Mucosa of stomach (tissue), 1 donor: ENCODE data around the gene HDGFL2.

Experiments used
- H3K27me3 ChIP-seq: one replicate; pipeline ENCODE4 v1.7.0; 2013; ENCODE audit warnings: mild to moderate bottlenecking, low read length; ENCODE audit not compliant: control insufficient read depth, insufficient read depth
- H3K36me3 ChIP-seq: one replicate; pipeline ENCODE4 v1.7.0; 2013; ENCODE audit warnings: low read length; ENCODE audit not compliant: control insufficient read depth, insufficient read depth
- H3K4me1 ChIP-seq: one replicate; pipeline ENCODE4 v1.7.0; 2013; ENCODE audit warnings: mild to moderate bottlenecking, low read length; ENCODE audit not compliant: control insufficient read depth, insufficient read depth
- H3K4me3 ChIP-seq: one replicate; pipeline ENCODE4 v1.7.0; 2013; ENCODE audit warnings: low read length
- H3K9ac ChIP-seq: one replicate; pipeline ENCODE4 v1.7.0; 2013; ENCODE audit warnings: mild to moderate bottlenecking, low read length, moderate library complexity
- H3K9me3 ChIP-seq: one replicate; pipeline ENCODE4 v1.7.0; 2013; ENCODE audit warnings: mild to moderate bottlenecking, low read length, moderate library complexity; ENCODE audit not compliant: control insufficient read depth
- donor health status: Pancreatic carcinoma.

The HDGFL2 gene

DNA sequence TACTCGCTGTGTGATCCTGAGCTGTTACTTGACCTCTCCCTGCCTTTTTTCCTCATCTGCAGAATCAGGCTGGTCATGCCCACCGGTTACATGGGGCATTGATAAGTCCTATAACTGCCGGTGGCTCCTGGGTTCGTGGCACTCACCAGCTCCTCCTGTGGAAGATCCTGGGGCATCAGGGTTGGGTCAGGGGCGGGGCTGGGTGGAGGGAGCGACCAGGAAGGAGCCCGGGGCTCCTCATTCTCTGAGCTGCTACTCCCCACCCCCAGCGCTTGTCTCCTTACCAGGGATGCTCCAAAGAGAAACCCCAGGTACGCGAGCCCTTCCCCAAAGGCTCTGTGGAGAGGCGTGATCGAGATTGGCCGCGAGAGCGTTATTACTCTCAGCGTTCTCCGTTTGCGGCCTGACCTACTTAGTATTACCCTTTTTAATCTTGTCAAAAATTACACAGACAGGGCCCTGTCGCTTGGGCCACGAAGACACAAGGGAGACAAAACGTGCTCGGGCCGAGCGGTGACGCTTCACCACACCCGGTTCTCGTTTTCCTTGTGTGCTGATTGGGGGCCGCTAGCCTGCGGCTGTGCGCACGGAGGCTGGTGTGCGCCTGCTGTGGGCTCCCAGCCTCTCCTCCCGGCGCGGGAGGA, 10.7 kb downstream of the HDGFL2 start:
- H3K36me3 ChIP-seq = no peaks in the 10 kb centered on the region
- no peaks in the 10 kb centered on the region for H3K4me1 ChIP-seq
- no peak overlapping the region for H3K4me3 ChIP-seq
- no peaks in the 10 kb centered on the region for H3K9me3 ChIP-seq
- no peaks in the 10 kb centered on the region for H3K27me3 ChIP-seq
- no peak overlapping the region for H3K9ac ChIP-seq

DNA sequence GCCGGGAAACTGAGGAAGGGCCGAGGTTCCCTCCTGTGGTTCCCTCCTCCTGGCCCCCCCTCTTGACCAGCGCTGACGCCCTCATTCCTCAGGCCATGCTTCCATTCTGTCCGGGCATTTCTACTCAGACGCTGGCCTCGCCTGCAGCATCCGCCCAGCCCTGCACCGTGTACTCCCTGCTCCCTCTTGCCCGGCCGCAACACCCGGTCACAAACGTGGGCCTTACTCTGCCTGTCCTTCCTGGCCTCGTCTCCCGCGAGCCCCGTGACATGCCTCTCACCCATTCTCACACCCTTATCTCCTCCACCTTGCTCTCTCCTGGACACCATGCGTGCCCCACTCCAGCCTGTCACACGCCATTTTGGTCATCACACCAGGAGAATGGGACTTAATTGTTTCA, 11.3 kb downstream of the HDGFL2 start:
- Histone ChIP-seq H3K9ac (no peak overlapping the region), H3K4me3 (no peak overlapping the region), H3K9me3 (no peaks in the 10 kb centered on the region), H3K27me3 (no peaks in the 10 kb centered on the region), H3K36me3 (no peaks in the 10 kb centered on the region), H3K4me1 (no peaks in the 10 kb centered on the region)

DNA sequence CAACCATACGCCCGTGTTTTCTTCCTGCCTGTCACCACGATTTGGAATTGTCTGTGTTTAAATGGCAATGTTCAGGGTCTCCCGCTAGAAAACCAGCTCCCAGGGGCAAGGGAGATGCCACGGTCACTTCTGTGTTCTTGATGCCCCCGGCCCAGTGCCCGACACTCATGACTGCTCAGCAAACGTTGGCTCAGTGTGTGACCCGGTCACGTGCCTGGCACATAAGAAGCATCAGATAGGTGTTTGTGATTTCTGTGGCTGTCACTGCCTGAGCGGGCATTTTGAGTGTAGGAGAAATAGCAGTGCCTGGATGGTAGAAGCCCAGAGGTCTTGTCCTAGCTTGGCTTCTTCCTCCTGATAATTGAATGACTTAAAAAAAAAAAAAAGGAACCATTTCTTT, 15.5 kb downstream of the HDGFL2 start:
- no peak overlapping the region for H3K4me3 ChIP-seq
- no peaks in the 10 kb centered on the region for H3K27me3 ChIP-seq
- no peaks in the 10 kb centered on the region for H3K36me3 ChIP-seq

DNA sequence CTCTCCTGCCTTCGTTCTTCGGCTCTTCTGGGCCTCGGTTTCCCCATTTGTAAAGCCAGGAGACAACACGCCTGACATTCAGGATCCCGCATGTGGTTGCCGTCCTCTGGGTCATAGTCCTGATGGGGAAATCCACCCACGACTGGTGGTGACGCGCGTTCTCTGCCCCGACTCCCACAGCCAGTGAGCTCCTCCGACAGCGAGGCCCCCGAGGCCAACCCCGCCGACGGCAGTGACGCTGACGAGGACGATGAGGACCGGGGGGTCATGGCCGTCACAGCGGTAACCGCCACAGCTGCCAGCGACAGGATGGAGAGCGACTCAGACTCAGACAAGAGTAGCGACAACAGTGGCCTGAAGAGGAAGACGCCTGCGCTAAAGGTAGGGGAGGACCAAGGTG, 16.4 kb downstream of the HDGFL2 start:
- Histone ChIP-seq H3K4me3 (no peak overlapping the region), H3K36me3 (no peaks in the 10 kb centered on the region), H3K9ac (no peak overlapping the region), H3K9me3 (no peaks in the 10 kb centered on the region), H3K27me3 (no peaks in the 10 kb centered on the region), H3K4me1 (no peaks in the 10 kb centered on the region)

More for the DNA sequence above, 15.5 kb downstream of the HDGFL2 start:
- Histone ChIP-seq H3K9me3 (no peaks in the 10 kb centered on the region), H3K4me1 (no peaks in the 10 kb centered on the region), H3K9ac (no peak overlapping the region)

GRCh38 chr19:4491446-4491845, 19.3 kb downstream of the HDGFL2 start:
- no peaks in the 10 kb centered on the region for H3K36me3 ChIP-seq
- no peak overlapping the region for H3K9ac ChIP-seq
- no peaks in the 10 kb centered on the region for H3K4me1 ChIP-seq
- H3K9me3 ChIP-seq = no peaks in the 10 kb centered on the region
- no peaks in the 10 kb centered on the region for H3K27me3 ChIP-seq
- no peak overlapping the region for H3K4me3 ChIP-seq

DNA sequence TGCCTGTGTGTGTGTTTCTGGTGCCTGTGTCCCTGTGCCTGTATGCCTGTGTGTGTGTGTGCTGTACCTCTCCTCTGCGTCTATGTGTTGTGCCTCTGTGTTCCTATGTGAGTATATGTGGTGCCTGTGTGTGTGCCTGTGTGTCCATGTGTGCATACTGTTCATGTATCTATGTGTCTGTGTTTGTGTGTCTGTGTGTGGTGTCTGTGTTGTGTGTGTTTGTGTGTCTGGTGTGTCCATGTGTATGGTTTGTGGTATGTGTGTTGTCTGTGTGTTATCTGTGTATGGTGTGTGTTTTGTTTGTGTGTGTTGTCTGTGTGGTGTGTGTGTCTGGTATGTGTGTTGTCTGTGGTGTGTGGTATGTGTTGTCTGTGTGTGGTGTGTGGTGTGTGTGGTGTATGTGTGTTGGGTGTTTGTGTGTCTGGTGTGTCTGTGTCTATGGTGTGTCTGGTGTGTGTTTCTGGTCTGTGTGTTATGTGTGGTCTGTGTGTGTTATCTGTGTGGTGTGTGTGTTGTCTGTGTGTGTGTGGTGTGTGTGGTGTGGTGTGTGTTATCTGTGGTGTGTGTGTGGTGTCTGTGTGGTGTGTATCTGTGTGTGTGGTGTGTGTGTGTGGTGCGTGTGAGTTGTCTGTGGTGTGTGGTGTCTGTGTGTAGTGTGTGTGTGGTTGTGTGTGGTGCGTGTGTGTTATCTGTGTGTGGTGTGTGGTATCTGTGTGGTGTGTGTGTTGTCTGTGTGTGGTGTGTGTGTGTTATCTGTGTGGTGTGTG, 20.4 kb downstream of the HDGFL2 start:
- Histone ChIP-seq H3K27me3 (no peaks in the 10 kb centered on the region), H3K4me1 (no peaks in the 10 kb centered on the region), H3K4me3 (no peak overlapping the region), H3K36me3 (no peaks in the 10 kb centered on the region), H3K9ac (no peak overlapping the region), H3K9me3 (no peaks in the 10 kb centered on the region)

- Histone ChIP-seq H3K27me3 (no peaks in the 10 kb centered on the region), H3K4me1 (no peaks in the 10 kb centered on the region), H3K4me3 (no peak overlapping the region), H3K9ac (no peak overlapping the region), H3K9me3 (no peaks in the 10 kb centered on the region), H3K36me3 (no peaks in the 10 kb centered on the region)
Observed at GRCh38 chr19:4493104-4493928, 21.2 kb downstream of the HDGFL2 start.

- H3K36me3 ChIP-seq = no peaks in the 10 kb centered on the region
- H3K4me1 ChIP-seq = no peaks in the 10 kb centered on the region
- no peak overlapping the region for H3K9ac ChIP-seq
- no peak overlapping the region for H3K4me3 ChIP-seq
- H3K9me3 ChIP-seq = no peaks in the 10 kb centered on the region
- no peaks in the 10 kb centered on the region for H3K27me3 ChIP-seq
Observed at GRCh38 chr19:4493929-4494690, 22.0 kb downstream of the HDGFL2 start.

DNA sequence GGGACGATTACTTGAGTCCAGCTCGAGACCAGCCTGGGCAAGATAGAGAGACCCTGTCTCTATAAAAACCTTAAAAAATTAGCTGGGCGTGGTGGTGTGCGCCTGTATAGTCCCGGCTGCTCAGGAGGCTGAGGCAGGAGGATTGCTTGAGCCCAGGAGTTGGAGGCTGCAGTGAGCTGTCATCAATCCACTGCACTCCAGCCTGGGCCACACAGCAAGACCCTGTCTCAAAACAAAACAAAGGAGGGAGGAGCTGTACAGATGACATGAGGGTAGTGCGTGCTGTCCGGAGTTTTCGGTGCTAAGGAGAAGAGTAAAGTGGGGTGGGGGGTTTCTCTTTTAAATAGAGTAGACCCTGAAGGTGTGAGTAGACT, 22.6 kb downstream of the HDGFL2 start:
- Histone ChIP-seq H3K27me3 (no peaks in the 10 kb centered on the region), H3K36me3 (no peaks in the 10 kb centered on the region), H3K4me3 (no peak overlapping the region), H3K9ac (no peak overlapping the region), H3K9me3 (no peaks in the 10 kb centered on the region), H3K4me1 (no peaks in the 10 kb centered on the region)

DNA sequence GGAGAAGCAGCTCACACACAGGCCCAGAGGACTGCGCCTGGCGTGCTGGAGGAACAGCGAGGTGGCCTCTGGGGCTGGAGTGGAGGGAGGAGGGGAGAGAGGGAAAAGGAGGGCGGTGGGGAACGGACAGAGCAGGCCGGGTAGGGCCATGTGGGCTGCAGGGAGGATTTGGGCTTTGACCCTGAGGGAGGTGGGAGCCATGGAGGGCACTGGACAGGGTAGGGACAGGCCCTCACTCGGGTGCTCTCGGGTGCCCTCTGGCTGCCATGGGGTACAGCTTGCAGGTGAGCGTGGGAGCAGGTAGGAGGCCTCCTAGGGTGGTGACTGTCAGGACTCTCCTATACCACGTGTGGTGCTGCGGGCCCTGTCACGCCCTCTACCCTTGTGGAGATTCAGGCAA, 23.4 kb downstream of the HDGFL2 start:
- H3K9ac ChIP-seq = no peak overlapping the region
- H3K27me3 ChIP-seq = no peaks in the 10 kb centered on the region
- H3K4me1 ChIP-seq = no peaks in the 10 kb centered on the region
- no peaks in the 10 kb centered on the region for H3K36me3 ChIP-seq
- no peak overlapping the region for H3K4me3 ChIP-seq
- no peaks in the 10 kb centered on the region for H3K9me3 ChIP-seq

DNA sequence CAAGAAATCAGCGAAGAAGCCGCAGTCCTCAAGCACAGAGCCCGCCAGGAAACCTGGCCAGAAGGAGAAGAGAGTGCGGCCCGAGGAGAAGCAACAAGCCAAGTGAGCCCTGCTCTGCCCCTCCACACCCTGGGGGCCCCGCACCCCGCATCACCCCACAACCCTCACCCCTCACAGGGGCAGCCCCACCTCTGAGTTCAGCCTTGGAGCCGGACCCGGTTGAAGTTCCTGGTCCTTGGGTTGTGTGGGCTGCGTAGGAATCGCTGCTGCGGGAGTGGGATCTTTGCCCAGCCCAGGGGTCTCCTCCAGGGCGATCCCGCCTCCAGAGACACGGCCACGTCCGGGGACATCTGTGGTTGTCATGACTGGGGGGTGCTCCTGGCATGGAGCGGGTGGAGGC, 24.2 kb downstream of the HDGFL2 start:
- no peak overlapping the region for H3K9ac ChIP-seq
- no peaks in the 10 kb centered on the region for H3K4me1 ChIP-seq

More for the DNA sequence above, 24.2 kb downstream of the HDGFL2 start:
- H3K9me3 ChIP-seq = no peaks in the 10 kb centered on the region
- H3K36me3 ChIP-seq = no peaks in the 10 kb centered on the region
- no peaks in the 10 kb centered on the region for H3K27me3 ChIP-seq
- no peak overlapping the region for H3K4me3 ChIP-seq
